ENCODE measurements around the gene ABCB9. TPM values are rescaled to one million over a fixed set of nuclear protein-coding genes. Genes with fewer than 3 reads are reported as not detected.
A peak's percentile ranks its signal among the peaks of the same experiment; 100 is the strongest.
"Not testable (repeated sequence)": the region's sequence is repeated elsewhere in the genome, so short reads cannot be mapped to it uniquely, and the experiment has no call there.

The ABCB9 gene
- total RNA-seq (3.9 TPM), polyA plus RNA-seq (ENCODE audit: insufficient read depth in 1 of 8, insufficient read length in 8 of 8, low replicate concordance in 1 of 8) (1 to 10 TPM; 3.1 to 4.9 (median 3.4) TPM)
- long read RNA-seq, donor 1, result 0 reads
- long read RNA-seq, donor 2, result 0 reads
- long read RNA-seq, donor 3, partial matches to known transcripts, result 263 of 332 reads
- long read RNA-seq, donor 3, other reads (novel, unspliced or antisense), result 69 of 332 reads
- long read RNA-seq, donor 4, partial matches to known transcripts, result 65 of 84 reads
- long read RNA-seq, donor 4, other reads (novel, unspliced or antisense), result 19 of 84 reads
- long read RNA-seq, donor 5, partial matches to known transcripts, result 0 of 1 reads
- long read RNA-seq, donor 5, other reads (novel, unspliced or antisense), result 0 of 1 reads
- long read RNA-seq, donor 6, partial matches to known transcripts, result 200 of 354 reads
- long read RNA-seq, donor 6, other reads (novel, unspliced or antisense), result 154 of 354 reads
- long read RNA-seq, donor 7, result 0 reads
- long read RNA-seq, donor 8, partial matches to known transcripts, result 52 of 86 reads
- long read RNA-seq, donor 8, other reads (novel, unspliced or antisense), result 34 of 86 reads
- long read RNA-seq, donor 9, partial matches to known transcripts, result 141 of 191 reads
- long read RNA-seq, donor 9, other reads (novel, unspliced or antisense), result 49 of 191 reads
- long read RNA-seq, donor 10, partial matches to known transcripts, result 61 of 103 reads
- long read RNA-seq, donor 10, other reads (novel, unspliced or antisense), result 41 of 103 reads
- long read RNA-seq, donor 11, partial matches to known transcripts, result 119 of 181 reads
- long read RNA-seq, donor 11, other reads (novel, unspliced or antisense), result 61 of 181 reads

DNA sequence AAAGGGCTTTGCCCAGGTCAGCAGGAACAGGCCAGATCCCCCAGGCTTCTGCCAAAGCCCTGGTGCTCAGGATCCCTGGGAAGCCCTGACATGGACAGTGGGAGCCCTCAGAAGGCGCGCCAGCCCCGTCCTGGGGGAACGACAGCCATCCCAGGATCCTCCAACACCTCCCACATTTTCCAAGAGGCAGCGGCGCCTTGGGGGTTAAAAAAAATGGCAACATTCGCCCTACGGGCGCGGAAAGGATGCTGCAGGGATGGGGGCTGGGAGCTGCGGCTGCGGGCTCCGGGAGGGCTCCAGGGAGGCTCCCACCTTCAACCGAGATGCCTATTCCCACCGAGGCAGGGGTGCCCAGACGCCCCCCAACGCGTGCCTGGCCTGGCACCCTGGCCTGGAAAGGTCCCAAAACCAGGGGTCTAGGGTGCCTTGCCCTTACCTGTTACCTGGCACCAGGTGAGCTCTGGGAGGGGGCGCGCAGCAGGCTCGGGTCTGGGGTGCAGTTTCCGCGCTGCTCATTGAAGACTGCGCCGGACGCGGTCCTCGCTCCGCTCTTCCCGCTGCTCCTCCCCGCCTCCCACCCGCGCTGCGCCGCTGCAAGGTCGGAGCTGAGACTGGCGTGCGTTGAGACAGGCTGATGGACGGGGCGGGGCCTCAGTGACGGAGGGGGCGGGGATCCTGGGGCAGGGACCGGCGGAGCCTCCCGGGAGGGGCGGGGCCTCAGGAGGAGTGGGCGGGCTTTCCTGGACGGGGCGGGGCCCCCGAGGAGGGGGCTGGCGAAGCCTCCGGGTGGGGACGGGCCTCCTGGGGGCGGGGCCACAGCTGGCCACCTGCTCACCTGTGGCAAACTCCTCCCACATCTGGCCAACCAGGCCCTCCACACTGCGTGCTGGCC, at the start of gene ABCB9:
ABCB9 (minus strand) TSS at position 613 of the 892 bp plus-strand sequence. CDS start 6,228 bp downstream, outside the sequence.
- H3K4me1 ChIP-seq (ENCODE audit: control insufficient read depth, insufficient read depth, low read length), result peaks cover 49% of the 10 kb centered on the region
- under 1% methylated on average over 37 of the region's 55 CpGs for WGBS (ENCODE audit: insufficient coverage)

DNA sequence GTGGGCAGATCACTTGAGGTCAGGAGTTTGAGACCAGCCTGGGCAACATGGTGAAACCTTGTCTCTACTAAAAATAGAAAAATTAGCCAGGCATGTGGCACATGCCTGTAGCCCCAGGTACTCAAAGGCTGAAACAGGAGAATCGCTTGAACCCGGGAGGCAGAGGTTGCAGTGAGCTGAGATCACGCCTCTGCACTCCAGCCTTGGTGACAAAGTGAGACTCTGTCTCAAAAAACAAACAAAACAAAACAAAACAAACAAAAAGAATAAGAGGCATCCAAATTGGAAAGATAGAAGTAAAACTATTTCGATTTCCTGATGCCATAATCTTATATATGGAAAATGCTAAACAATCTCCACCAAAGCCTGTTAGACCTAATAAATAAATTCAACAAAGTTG, 48.2 kb upstream of the ABCB9 start:
- H3K4me1 ChIP-seq (ENCODE audit: control insufficient read depth, insufficient read depth, low read length); H3K36me3 ChIP-seq (ENCODE audit: control insufficient read depth, insufficient read depth, low read length); H3K9me3 ChIP-seq (replicated peaks; ENCODE audit: control insufficient read depth, low read depth, low read length); H3K27ac ChIP-seq (ENCODE audit: low read length); DNase-seq; H3K27me3 ChIP-seq (ENCODE audit: control insufficient read depth, insufficient read depth, low read length); H3K4me3 ChIP-seq (ENCODE audit: low read length): not testable (repeated sequence)
- WGBS (ENCODE audit: insufficient coverage), result 100% methylated on average over 2 of the region's 4 CpGs

More for the DNA sequence above, at the start of gene ABCB9:
- peak within 1 kb of the TSS; percentile 53 for H3K4me3 ChIP-seq (ENCODE audit: low read length)
- no peaks in the 10 kb centered on the region for H3K27me3 ChIP-seq (ENCODE audit: control insufficient read depth, insufficient read depth, low read length)
- no peaks in the 10 kb centered on the region for H3K36me3 ChIP-seq (ENCODE audit: control insufficient read depth, insufficient read depth, low read length)
- H3K9me3 ChIP-seq (replicated peaks; ENCODE audit: control insufficient read depth, low read depth, low read length), result no peaks in the 10 kb centered on the region
- peak within 1 kb of the TSS; percentile 20 for H3K27ac ChIP-seq (ENCODE audit: low read length)
- DNase-seq, result peak; percentile 90

DNA sequence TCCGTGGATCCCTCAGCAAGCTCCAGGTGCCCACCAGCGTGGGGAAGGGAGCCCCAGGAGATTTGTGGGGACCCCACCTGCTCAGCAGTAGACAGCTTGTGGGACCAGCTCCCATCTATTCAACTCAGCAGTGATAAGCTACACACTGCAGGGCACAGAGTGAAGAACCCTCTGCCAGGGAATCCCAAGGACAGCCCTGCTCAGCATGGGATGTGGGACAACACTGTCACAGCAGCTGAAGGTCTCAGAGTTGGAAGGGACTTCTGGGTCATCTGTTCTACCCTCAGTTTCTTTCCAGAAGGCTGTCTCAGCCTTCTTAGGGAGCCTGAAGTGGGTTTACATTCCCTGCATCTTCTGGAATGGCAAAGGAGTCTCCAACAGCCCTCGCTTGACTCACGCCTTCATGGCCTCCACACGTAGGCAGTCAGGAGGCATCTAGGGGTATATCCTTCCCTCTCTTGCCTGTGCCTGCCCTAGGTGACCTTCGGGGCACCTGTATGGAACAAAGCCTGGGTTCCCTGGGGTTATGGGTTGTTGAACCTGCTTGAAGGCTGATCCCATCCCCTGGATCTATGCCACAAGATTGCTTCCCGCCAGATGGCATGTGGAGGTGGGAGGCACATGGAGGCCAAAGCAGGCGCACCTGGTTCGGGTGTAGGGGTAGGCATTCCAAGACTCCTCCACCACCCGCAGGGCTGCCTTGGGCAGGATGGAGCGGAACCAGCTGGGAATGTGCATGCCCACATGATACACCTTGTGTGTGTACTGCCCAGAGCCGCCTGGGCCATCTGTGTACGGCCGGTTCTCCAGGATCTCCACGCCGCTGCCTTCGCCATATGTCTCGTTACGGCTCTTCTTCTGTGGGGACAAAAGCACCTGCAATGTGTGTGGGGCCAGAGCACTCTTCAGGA, 47.2 kb upstream of the ABCB9 start:
- Histone ChIP-seq H3K36me3 (ENCODE audit: control insufficient read depth, insufficient read depth, low read length) (no peaks in the 10 kb centered on the region), H3K4me3 (ENCODE audit: low read length) (no peak overlapping the region), H3K27ac (ENCODE audit: low read length) (no peak overlapping the region), H3K27me3 (ENCODE audit: control insufficient read depth, insufficient read depth, low read length) (no peaks in the 10 kb centered on the region), H3K4me1 (ENCODE audit: control insufficient read depth, insufficient read depth, low read length) (no peaks in the 10 kb centered on the region), H3K9me3 (replicated peaks; ENCODE audit: control insufficient read depth, low read depth, low read length) (no peaks in the 10 kb centered on the region)
- no peak for DNase-seq
- WGBS (ENCODE audit: insufficient coverage), result 92% methylated on average over 15 of the region's 19 CpGs

DNA sequence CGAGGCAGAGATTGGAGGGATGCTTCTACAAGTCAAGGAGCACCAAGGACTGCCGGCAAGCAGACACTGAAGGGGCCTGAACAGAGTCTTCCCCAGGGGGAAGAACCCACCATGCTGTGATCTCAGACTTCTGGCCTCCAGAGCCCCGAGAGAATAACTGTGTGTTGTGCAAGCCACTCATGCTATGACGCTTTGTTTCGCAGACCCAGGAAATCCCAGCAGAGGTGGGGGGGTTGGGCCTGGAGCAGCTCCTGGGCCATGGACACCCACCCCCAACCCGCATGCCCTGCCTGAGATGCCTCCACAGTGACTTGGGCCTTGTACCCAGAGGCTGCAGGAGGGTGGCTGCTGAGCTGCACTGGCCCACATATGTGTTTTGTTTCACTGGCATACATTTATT, 45.4 kb upstream of the ABCB9 start:
- H3K4me3 ChIP-seq (ENCODE audit: low read length), result no peak overlapping the region
- peaks cover 4% of the 10 kb centered on the region for H3K36me3 ChIP-seq (ENCODE audit: control insufficient read depth, insufficient read depth, low read length)
- H3K9me3 ChIP-seq (replicated peaks; ENCODE audit: control insufficient read depth, low read depth, low read length), result no peaks in the 10 kb centered on the region
- H3K4me1 ChIP-seq (ENCODE audit: control insufficient read depth, insufficient read depth, low read length), result no peaks in the 10 kb centered on the region
- H3K27ac ChIP-seq (ENCODE audit: low read length), result no peak overlapping the region
- no peaks in the 10 kb centered on the region for H3K27me3 ChIP-seq (ENCODE audit: control insufficient read depth, insufficient read depth, low read length)
- WGBS (ENCODE audit: insufficient coverage), result 71% methylated on average over 5 of the region's 6 CpGs
- DNase-seq, result no peak

DNA sequence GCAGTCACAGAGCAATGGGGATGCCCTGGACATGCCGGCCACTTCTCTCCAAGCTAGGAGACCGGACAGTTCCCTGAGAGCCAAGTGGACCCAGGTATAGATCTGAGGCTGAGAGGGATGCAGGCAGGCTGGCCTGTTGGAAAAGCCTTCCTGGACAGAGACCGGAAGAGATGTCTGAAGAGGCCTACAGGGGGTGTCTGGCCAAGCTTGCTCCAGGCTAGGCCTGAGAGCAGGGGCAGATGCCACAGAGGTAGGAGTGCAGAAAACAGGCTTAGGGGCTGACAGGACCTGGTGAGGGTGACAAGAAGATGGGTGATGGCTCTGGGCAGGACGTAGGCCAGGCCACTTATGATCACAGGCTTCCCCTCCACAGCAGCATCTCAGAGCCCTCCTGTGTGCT, 44.4 kb upstream of the ABCB9 start:
- Histone ChIP-seq H3K9me3 (replicated peaks; ENCODE audit: control insufficient read depth, low read depth, low read length) (no peaks in the 10 kb centered on the region), H3K27ac (ENCODE audit: low read length) (no peak overlapping the region), H3K27me3 (ENCODE audit: control insufficient read depth, insufficient read depth, low read length) (no peaks in the 10 kb centered on the region), H3K4me1 (ENCODE audit: control insufficient read depth, insufficient read depth, low read length) (no peaks in the 10 kb centered on the region), H3K4me3 (ENCODE audit: low read length) (no peak overlapping the region), H3K36me3 (ENCODE audit: control insufficient read depth, insufficient read depth, low read length) (peaks cover 4% of the 10 kb centered on the region)
- no peak for DNase-seq
- 72% methylated on average over 3 of the region's 4 CpGs for WGBS (ENCODE audit: insufficient coverage)

DNA sequence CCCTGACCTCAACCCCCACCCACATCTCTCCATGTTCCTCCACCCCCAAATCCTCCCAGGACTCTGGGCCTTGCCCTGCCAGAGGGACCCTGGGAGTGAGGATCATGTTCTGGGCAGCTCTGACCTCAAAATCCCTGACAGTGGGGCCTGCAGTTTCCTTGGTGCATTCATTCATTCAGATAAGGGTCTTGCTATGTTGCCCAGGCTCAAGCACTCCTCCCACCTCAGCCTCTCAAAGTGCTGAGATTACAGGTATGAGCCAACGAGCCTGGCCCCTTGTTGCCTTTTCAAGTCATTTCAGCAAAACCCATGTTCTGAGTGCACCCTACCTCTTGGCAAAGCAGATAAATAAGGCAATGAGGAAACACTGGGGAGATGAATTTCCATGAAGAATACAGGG, 43.8 kb upstream of the ABCB9 start:
- H3K36me3 ChIP-seq (ENCODE audit: control insufficient read depth, insufficient read depth, low read length), result peaks cover 5% of the 10 kb centered on the region
- no CpG with 5 or more reads among the region's 1 CpG for WGBS (ENCODE audit: insufficient coverage)
- DNase-seq, result no peak

DNA sequence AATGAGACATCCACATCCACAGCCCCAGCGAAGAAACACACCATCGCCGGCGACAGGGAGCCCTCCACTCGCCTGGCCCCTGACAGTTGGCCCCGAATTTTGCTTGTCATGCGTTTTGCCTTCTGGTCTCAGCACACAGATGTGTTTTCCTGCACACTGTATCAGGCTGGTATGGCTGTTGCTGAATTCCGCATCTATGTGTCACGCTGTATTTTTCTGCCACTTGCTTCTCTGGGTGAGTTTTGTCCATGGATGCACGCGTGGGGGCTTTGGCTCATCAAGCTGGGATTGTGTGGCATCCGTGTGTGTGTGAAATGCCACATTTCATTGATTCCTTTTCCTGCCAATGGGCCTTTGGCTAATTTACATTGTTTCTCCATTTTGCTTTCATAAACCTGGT, 40.7 kb upstream of the ABCB9 start:
- DNase-seq, result no peak
- Histone ChIP-seq H3K4me1 (ENCODE audit: control insufficient read depth, insufficient read depth, low read length) (no peaks in the 10 kb centered on the region), H3K9me3 (replicated peaks; ENCODE audit: control insufficient read depth, low read depth, low read length) (no peaks in the 10 kb centered on the region), H3K27ac (ENCODE audit: low read length) (no peak overlapping the region), H3K4me3 (ENCODE audit: low read length) (no peak overlapping the region), H3K36me3 (ENCODE audit: control insufficient read depth, insufficient read depth, low read length) (peaks cover 10% of the 10 kb centered on the region), H3K27me3 (ENCODE audit: control insufficient read depth, insufficient read depth, low read length) (no peaks in the 10 kb centered on the region)
- 78% methylated on average over 12 of the region's 12 CpGs for WGBS (ENCODE audit: insufficient coverage)

More for the DNA sequence above, 43.8 kb upstream of the ABCB9 start:
- no peak overlapping the region for H3K4me3 ChIP-seq (ENCODE audit: low read length)
- no peaks in the 10 kb centered on the region for H3K27me3 ChIP-seq (ENCODE audit: control insufficient read depth, insufficient read depth, low read length)
- no peaks in the 10 kb centered on the region for H3K4me1 ChIP-seq (ENCODE audit: control insufficient read depth, insufficient read depth, low read length)
- no peaks in the 10 kb centered on the region for H3K9me3 ChIP-seq (replicated peaks; ENCODE audit: control insufficient read depth, low read depth, low read length)
- no peak overlapping the region for H3K27ac ChIP-seq (ENCODE audit: low read length)

DNA sequence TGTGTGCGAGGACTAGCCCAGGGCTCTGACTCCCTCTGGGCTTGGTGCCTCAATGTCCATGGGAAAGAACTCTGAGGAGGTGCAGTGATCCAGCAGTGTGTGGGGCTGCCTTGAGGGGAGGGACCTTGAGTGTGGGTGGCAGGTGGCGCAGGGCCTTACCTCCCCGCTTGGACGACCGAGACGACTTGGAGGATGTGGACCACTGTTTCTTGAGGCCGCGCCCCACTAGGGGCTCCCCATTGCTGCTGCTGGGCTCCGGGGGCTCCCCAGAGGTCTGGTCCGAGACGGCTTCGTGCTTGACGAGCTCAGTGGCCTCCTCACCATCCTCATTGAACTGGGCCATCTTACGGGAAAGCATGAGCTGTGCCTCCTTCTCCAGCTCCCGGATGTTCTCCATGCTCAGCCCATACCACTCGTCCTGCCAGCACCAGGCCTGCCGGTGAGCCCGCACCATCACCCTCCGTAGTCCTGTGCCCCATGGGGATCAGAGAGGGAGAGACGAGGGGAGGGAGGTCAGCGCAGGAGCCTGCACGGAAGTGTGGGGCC, 38.9 kb upstream of the ABCB9 start:
- H3K27ac ChIP-seq (ENCODE audit: low read length), result no peak overlapping the region
- no peak for DNase-seq
- H3K4me1 ChIP-seq (ENCODE audit: control insufficient read depth, insufficient read depth, low read length), result peaks cover 3% of the 10 kb centered on the region
- no peaks in the 10 kb centered on the region for H3K9me3 ChIP-seq (replicated peaks; ENCODE audit: control insufficient read depth, low read depth, low read length)
- H3K4me3 ChIP-seq (ENCODE audit: low read length), result no peak overlapping the region
- H3K36me3 ChIP-seq (ENCODE audit: control insufficient read depth, insufficient read depth, low read length), result peaks cover 13% of the 10 kb centered on the region
- H3K27me3 ChIP-seq (ENCODE audit: control insufficient read depth, insufficient read depth, low read length), result no peaks in the 10 kb centered on the region
- WGBS (ENCODE audit: insufficient coverage), result 85% methylated on average over 19 of the region's 22 CpGs

DNA sequence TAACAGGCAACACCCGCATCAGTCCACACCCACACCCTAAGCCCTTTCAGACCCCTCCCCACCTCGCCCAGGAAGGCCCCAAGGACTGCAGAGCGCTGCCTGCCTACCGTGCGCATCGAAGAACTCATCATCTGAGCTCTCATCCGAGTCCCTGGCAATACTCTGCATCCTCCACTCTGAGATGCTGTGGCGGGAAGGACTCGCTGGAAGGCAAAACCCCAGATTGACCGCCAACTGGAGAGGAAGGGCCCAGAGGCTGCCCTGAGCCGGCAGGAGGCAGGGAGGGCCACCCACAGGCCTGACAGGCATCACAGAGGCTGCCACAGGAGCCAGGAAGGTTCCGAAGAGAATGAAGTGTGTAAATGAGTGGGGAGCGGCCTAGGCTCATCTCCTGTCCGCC, 38.0 kb upstream of the ABCB9 start:
- DNase-seq, result no peak
- Histone ChIP-seq H3K27me3 (ENCODE audit: control insufficient read depth, insufficient read depth, low read length) (no peaks in the 10 kb centered on the region), H3K9me3 (replicated peaks; ENCODE audit: control insufficient read depth, low read depth, low read length) (no peaks in the 10 kb centered on the region), H3K4me1 (ENCODE audit: control insufficient read depth, insufficient read depth, low read length) (peaks cover 12% of the 10 kb centered on the region), H3K27ac (ENCODE audit: low read length) (no peak overlapping the region), H3K36me3 (ENCODE audit: control insufficient read depth, insufficient read depth, low read length) (peaks cover 13% of the 10 kb centered on the region), H3K4me3 (ENCODE audit: low read length) (no peak overlapping the region)
- 91% methylated on average over 9 of the region's 14 CpGs for WGBS (ENCODE audit: insufficient coverage)

Measured in muscle of leg (tissue), 16 donors.